ENCODE results near the gene CST4.

- TF ChIP-seq EZH2 (IDR thresholded peaks at IDR 0.05), result no peak
- no peak for TF ChIP-seq POLR2AphosphoS5 (IDR thresholded peaks at IDR 0.05; ENCODE audit: borderline replicate concordance, low read depth, low read length)
- TF ChIP-seq FOXP2 (optimal IDR thresholded peaks at IDR 0.05; ENCODE audit: control extremely low read depth, extremely low read length, insufficient read depth), result no peak
Observed at GRCh38 chr20:23705895-23706294, 17.1 kb upstream of the CST4 start.

Data from SK-N-MC (cell line).